Pulmonary artery endothelial cell (primary cell): ENCODE results near the gene WDR93. TPM values are rescaled to one million over a fixed set of nuclear protein-coding genes. Genes with fewer than 3 reads are reported as not detected.
"Not testable (repeated sequence)": the region's sequence is repeated elsewhere in the genome, so short reads cannot be mapped to it uniquely, and the experiment has no call there.

Experiments used
- DNase-seq: peaks from one replicate; pipeline ENCODE4 v3.0.0-alpha.2; 2011; ENCODE audit warnings: low read depth, low spot score
- total RNA-seq: library from RNA; depleted of rRNA; stranded (reverse); fragments of >200 nt; gene quantifications from 2 replicates; pipeline ENCODE4 v1.2.3, GENCODE V29; 2014

Gene WDR93
- total RNA-seq, 1 donor from 2014 or later: under 0.01 TPM

DNA sequence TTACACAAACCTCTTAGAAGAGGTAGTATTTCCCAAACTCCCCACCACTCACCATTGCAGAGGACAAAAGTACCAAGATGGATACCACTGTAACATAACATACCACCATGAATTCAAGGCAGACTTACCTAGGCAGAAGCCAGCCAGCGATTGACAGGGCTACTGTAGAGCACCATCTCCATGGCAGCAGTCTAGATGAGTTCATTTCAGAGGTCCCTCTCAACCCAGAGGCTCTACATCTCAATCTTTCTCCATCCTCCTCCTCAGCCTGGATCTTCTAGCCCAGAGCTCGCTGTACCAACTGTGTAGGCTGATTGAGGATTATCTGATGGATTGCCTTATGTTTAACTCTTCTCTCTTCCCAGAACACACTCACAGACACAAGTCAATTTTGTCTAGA lies 9.5 kb upstream of the WDR93 start:
- no peak for DNase-seq

DNA sequence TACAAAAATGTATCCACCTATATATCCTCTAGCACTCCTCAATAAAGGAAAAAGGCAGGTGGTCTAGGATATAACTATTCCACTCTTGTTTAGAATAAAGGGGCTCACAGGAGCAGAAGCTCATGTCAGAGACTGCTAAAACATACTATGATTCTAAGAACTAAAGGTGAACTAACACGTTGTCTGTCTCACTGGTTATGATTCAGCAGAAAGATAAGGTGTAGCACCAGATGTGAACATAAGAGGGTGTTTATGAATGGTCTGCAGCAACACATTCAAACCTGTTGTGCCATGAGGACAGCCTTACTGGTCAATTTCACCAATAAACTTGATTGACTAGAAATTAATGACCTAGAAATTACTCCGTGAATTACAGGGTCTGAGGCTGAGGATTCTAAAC lies 4.6 kb upstream of the WDR93 start:
- no peak for DNase-seq

DNA sequence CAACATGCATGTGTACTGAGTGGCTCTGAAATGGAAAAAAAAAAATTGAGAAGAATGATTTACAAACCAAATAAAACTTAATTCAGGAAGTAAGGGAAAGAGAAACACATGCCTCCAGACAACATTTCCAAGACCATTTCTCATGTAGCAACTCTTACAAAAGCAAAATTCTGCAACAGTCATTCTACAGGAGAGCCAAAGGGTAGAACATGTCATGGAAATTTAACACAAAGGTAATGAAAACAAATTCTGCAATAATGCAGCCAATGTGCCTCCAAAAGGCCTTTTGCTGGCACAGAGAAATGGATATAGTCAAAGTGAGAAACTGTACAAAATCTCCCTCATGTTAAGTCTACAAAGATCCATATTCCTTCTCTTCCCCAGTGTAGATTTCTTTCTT lies 4.1 kb upstream of the WDR93 start:
- DNase-seq: no peak

DNA sequence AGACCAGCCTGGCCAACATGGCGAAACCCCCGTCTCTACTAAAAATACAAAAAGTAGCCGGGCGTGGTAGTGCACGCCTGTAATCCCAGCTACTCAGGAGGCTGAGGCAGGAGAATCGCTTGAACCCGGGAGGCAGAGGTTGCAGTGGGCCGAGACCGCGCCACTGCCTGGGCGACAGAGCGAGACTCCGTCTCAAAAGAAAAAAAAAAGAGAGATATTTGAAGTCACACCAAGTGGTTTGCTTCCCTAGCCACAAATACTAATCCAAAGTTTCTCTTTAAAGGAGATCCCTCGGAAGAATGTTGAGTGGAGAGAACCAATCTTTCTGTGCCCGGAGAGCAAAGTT lies 708 bp upstream of the WDR93 start:
- DNase-seq: not testable (repeated sequence)

DNA sequence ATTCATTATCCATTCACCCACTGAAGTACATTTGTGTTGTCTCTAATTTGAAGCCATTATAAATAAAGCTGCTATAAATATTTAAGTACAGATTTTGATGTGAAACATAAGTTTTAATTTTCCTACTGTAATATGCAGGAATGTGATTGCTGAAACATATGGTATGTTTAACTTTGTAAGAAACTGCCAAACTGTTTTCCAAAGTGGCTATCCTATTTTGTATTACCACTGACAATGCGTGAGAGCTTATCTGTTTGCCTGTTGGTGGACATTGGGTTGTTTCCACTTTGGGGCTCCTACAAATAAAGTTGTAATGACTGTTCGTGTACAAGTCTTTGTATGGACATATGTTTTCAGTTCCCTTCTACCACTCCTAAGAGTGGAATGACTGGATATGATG lies 2.5 kb downstream of the WDR93 start:
- DNase-seq: no peak

DNA sequence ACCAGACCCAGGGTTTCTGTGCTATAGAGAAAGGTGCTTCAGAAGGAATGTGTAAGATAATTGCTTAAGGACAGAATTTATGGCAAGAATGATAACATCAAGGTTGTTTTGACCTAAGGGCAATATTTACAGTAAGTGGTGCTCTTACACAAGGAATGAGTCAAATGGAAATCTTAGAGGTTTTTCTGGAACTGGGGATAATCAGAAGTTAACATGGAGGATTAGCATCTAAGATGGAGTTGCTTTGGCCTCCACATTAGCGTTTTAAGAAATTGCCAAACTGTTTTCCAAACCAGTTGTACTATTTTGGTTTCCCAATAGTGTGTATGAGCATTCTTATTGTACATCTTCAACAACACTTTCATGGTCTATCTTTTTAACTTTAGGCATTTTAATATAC lies 3.1 kb downstream of the WDR93 start:
- no peak for DNase-seq

DNA sequence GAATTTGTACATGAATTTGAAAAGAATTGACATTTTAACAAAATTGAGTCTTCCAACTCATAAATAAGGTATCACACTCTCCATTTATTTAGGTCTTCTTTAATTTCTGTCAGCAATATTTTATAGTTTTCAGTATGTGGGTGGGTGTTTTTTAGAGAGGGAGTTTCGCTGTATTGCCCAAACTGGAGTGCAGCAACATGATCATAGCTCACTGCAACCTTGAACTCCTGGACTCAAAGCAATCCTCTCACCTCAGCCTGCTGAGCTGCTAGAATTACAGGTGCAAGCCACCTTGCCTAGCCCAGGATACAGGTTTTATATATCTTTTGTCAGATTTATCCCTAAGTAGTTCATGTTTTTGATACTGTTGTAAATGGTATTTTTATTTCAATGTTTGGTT lies 4.6 kb downstream of the WDR93 start:
- DNase-seq: no peak

DNA sequence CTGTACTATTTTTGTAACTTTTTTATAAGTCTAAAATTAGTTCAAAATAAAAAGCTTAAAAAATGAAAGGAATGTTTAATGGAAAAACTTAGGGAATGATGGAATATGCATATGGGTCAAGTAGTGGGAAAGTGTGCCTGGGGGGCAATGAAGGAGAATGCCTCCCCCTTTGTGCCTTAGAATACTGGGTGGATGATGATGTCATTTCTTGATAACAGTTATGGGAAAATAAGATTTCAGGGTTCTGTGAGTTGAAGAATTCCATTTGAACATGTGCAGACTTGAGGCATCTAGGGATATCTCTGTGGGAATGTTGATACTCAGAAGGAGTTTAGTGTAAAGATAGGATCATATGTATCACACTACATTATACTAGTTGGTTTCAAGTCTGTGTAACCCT lies 13.8 kb downstream of the WDR93 start:
- no peak for DNase-seq

DNA sequence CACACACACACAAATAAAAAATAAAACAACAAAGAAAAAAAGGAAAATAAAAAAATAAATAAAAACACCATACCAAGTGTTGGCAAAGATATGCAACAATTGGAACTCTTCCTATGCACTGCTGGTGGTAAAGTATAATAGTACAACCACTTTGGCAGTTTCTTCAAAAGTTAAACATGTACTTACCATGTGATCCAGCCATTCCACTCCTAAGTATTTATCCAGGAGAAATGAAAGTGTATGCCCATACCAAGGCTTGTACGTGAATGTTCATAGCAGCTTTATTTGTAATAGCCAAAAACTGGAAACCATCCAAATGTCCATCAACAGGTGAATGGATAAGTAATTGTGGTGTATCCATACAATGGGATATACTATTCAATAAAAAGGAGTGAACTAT lies 17.0 kb downstream of the WDR93 start:
- DNase-seq: no peak

DNA sequence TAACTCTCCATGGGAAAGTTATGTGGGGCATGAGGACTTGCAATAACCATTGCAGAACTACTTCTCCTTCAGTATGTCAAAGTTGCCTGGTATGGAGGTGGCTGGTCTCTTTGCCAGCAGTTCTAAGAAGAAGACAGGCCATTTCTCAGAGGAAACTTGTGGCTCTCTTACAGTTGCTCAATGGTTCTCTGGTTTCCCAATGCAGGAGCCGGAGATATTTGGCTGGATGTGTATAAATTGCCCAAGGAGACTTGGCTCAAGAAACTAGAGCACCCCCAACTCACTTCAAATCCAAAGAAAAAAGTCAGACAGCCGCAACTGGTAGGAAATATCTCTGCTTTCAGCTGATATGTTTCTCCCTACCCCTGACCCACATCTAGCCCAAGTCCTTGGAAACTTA lies 24.2 kb downstream of the WDR93 start:
- DNase-seq: no peak

DNA sequence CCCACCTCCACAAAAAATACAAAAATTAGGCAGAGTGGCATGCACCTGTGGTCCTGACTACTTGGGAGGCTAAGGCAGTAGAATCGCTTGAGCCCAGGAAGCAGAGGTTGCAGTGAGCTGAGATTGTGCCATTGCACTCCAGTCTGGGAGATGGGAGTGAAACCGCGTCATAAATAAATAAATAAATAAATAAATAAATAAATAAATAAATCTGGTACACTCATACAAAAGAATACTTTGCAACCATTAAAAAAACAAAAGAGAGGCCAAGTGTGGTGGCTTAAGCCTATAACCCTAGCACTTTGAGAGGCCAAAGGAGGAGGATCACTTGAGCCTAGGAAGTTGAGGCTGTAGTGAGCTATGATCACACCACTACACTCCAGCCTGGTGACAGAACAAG lies 32.4 kb downstream of the WDR93 start:
- no peak for DNase-seq

DNA sequence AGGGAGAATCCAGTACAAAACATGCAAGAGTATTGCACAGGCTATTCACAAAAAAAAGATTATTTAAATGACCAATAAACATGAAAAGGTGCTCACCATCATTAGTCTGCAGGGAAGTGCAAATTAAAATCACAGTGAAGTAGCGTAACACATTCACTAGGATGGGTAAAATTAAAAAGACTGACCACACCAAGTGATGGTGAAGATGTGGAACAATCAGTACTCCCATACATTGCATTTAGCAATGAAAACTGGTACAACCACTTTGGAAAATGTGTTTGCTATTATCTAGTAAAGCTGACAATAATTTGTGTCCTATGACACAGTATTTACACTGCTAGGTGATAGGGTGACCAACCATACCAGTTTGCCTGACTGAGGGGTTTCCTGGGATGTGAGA lies 34.0 kb downstream of the WDR93 start:
- DNase-seq: no peak

DNA sequence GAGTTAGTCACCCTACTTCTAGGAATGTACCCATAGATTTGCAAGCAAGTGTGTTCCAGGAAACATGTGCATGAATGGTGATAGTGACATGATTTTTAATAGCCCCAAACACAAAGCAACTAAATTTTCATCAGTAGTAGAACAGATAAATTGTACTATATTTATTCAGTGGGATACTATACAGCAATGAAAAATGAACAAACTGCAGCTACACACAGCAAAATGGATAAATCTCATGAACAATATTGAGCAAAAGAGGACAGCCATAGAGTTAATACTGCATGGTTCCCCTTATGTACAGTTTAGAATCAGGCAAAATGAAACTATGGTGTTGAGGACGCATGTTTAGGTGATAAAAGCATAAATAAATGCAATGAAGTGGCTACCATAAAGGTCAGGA lies 34.5 kb downstream of the WDR93 start:
- no peak for DNase-seq

DNA sequence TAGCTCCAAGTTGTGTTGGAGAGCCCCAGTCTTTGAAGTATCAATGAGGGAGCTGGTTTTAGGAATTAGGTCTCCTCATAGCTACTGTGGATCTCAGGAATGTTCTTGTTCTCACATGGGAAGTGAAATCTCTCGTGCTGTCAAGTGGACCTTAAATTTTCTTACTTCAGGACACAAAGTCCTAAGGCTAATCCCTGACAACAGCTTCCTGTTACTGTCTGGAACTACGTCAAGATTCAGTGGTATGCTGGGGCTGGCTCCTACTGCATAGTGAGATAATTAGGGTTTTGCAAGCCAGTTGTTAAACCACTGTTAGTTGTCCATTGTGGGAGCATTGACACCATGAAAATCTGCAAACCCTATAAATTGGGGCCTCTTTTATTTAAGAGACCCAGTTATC lies 37.6 kb downstream of the WDR93 start:
- DNase-seq: no peak

DNA sequence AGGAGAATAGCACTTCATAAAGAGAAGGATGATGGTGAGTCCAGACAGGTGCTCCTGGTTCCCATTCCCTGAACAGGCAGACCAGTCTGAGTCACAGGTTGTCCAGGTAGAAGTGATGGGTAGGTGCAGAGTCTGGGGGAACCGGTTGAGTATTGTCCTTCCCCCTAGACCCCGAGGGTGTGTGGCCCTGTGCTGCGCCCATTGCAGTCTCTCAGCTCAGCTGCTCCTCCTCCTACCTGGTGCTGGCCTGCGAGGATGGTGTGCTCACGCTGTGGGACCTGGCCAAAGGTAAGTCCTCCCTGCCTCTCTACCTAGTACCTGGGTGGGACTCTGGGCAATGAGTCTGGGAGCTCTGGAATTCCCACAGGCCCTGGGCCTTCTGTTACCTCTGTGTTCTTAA lies 40.7 kb downstream of the WDR93 start:
- DNase-seq: no peak

DNA sequence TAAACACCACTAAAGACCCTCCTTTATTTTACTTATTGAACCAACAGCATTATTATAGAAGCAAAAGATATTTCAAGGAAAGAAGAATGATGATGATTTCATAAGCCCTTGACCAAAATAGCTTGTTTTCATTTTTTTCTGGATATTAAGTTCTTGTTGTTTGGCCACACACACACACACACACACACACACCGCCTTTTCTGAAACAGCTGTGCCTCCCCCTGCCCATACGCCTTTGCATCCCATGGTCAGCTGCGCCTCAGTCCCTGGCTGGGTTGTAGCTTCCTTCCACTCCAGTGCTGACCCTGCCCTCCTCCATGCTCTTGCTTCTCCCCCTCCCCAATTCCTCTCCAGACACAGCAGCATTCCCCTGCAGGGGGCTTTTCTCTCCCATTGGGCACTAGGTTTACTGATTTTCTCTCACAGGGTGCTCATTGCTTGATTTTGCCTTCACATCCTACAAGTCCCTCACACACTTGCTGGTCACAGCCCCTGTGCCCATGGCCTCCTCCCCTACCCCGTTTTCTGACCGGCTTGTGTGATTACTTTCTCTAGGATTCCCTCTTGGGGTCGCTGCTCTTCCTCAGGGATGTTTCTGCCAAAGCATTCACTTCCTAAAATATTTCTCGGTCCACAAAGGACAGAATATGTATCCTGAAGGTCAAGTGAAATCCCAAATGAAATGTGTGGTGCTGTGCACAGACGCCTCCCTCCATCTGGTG lies 42.0 kb downstream of the WDR93 start:
- no peak for DNase-seq

DNA sequence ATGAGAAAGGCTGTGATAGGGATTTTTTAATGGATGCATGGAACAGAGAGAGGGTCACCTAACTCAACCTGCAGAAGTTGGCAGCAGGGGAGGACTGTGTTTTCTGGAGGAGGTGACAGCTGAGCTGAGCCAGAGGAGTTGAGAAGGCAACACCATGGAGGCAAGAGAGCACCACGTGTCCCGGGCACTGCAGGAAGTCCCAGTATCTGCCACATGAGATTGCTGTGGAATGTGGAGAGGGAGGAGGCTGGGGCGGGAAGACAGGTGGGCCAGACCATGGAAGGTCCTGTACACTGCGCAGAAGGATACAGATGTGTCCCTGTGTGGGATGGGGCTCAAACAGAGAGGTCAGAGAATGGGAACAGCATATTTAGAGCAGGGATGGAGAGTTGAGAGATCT lies 45.2 kb downstream of the WDR93 start:
- no peak for DNase-seq

DNA sequence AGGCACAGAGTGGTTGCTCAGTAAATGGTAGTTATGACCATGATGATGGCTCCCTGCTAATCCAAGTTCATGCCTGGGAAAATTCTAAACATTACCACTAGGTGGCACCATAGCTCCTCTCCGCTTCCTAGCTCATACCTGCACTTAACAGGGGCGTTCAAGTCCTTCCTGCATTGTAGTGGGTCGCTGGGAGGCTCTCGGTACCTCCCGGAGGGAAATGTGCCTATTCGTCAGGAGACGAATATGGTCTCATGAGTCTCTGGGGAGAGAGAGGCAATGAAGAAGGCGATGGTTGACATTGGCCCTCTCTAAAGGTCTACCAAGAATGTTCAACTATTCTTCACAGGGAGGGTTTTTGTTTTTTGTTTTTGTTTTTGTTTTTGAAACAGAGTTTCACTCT lies 49.5 kb downstream of the WDR93 start:
- peak; percentile 29 for DNase-seq

DNA sequence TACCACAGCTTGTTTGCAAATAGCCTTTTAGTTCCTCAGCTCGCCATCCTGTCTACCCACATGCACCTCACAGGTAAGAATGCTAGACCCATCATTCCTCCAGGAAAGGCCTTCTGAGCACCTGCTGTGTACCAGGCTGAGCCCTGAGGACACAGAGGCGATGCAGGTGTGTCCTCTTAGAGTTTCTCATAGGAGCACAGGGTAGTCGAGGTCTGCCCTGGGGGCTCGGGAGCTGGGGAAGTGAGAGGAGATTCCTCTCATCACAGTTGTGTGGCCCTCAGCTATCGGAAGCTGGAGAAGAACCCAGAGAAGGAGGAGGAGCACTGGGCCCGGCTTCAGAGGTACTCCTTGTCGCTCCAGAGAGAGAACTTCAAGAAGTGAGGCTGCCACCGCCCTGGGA lies 52.4 kb downstream of the WDR93 start:
- DNase-seq: no peak

DNA sequence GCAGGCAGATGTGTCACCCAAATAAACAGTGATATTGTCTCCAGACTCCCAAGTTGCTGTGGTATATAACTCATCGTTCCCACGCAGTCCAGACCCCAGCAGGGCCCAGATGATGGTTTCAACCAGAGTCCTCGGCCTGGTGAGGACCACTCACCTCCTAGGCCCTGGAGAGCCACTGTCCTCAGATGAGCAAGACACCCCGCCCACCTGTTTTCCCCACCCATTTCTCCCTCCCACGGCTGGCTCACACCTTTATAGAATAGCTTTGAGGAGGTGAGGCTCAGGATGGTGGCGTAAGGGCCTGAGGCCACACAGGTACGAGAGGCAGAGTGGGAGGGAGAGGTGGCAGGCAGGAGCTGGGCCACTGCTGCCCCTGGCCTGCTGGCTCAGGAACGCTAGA lies 53.0 kb downstream of the WDR93 start:
- DNase-seq: no peak

DNA sequence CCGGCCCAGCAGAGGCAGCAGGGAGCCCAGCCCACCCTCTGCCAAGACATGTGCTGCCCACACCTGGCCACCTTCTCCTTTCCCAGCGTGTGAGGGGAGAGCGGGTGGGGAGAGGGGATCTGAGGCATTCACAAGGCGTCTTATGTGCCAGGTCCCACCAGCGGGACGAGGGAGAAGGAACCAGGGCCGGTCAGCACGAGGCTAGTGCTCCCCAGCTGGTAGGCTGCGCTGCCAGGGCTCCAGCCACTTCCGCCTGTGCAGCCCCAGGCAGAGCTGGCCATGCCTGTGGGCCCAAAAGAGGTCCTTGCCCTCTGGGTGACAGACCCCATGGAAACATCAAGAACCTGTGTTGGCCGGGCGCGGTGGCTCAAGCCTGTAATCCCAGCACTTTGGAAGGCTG lies 54.5 kb downstream of the WDR93 start:
- DNase-seq: no peak

DNA sequence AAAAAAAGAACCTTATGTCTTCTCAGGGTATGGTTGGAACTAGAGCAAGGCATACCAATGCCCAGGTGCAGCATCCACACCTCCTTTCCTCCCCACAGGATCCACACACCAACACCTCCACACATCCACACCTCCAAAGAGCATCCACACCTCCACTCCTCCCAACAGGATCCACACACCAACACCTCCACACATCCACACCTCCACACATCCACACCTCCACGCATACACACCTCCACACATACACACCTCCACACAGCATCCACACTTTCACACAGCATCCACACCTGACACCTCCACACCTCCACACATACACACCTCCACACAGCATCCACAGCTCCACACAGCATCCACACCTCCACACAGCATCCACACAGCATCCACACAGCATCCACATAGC lies 55.2 kb downstream of the WDR93 start:
- DNase-seq: no peak

DNA sequence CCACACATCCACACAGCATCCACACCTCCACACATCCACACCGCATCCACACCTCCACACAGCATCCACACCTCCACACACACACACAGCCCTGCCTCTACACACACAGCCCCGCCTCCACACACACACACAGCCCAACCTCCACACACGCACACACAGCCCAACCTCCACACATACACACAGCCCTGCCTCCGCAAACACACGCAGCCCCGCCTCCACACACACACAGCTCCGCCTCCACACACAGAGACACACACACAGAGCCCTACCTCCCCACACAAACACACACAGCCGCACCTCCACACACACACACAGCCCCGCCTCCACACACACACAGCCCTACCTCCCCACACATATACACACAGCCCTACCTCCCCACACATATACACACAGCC lies 55.8 kb downstream of the WDR93 start:
- no peak for DNase-seq
